PC-3 (cell line): ENCODE data around the gene DNAJC10. TPM values are rescaled to one million over a fixed set of nuclear protein-coding genes. Genes with fewer than 3 reads are reported as not detected.

ENCODE experiments used
- ATAC-seq: fragments of 200-7000 bp; cut with Tn5 transposase; 2 replicates; pipeline ENCODE4 v1.9.1; 2020; ENCODE audit warnings: mild to moderate bottlenecking, moderate library complexity
- BruUV-seq: library from RNA; stranded (reverse); fragments of 400-500 nt; replicated peaks from 2 replicates; lab custom pipeline; 2021; lab: Mats Ljungman, UMichigan
- CTCF ChIA-PET: fragments of 300-600 bp; sonication (Branson Sonifier 250); formaldehyde crosslinking; loops from one replicate; lab custom pipeline; 2022; ENCODE audit warnings: antibody characterized with exemption; lab: Charles Lee
- POLR2A ChIA-PET: fragments of 300-600 bp; sonication (Branson Sonifier 250); formaldehyde crosslinking; loops from one replicate; lab custom pipeline; 2022; ENCODE audit warnings: antibody characterized with exemption; ENCODE audit not compliant: unreplicated experiment; lab: Charles Lee
- DNase-seq: peaks from one replicate; pipeline ENCODE4 v3.0.0-alpha.2; 2015
- H2AFZ ChIP-seq: fragments of 300-600 bp; sonication (generic); 2 replicates; pipeline ENCODE4 v1.6.0; 2016; ENCODE audit warnings: antibody characterized with exemption, low read length
- H3F3A ChIP-seq: fragments of 300-600 bp; sonication (generic); one replicate; pipeline ENCODE4 v1.6.0; 2017; ENCODE audit warnings: antibody characterized with exemption, low read length, control low read depth, mild to moderate bottlenecking; ENCODE audit not compliant: unreplicated experiment
- H3K27ac ChIP-seq: fragments of 300-600 bp; sonication (generic); 2 replicates; pipeline ENCODE4 v1.5.1; 2016; ENCODE audit warnings: mild to moderate bottlenecking, low read length
- H3K27me3 ChIP-seq: fragments of 300-600 bp; sonication (generic); 2 replicates; pipeline ENCODE4 v1.6.1; 2016; ENCODE audit warnings: low read length, mixed read lengths
- H3K36me3 ChIP-seq: fragments of 300-600 bp; sonication (generic); 2 replicates; pipeline ENCODE4 v1.6.1; 2016; ENCODE audit warnings: low read depth, mixed run types, low read length, mixed read lengths
- H3K4me1 ChIP-seq: fragments of 300-600 bp; sonication (generic); 2 replicates; pipeline ENCODE4 v1.5.1; 2016; ENCODE audit warnings: low read length; ENCODE audit not compliant: insufficient read depth
- H3K4me2 ChIP-seq: fragments of 300-600 bp; sonication (generic); 2 replicates; pipeline ENCODE4 v1.6.0; 2016; ENCODE audit warnings: low read length
- H3K4me3 ChIP-seq: fragments of 300-600 bp; sonication (generic); 2 replicates; pipeline ENCODE4 v1.5.1; 2016; ENCODE audit warnings: mild to moderate bottlenecking, low read length, mixed read lengths
- H3K79me2 ChIP-seq: fragments of 300-600 bp; sonication (generic); 2 replicates; pipeline ENCODE4 v1.6.1; 2017; ENCODE audit warnings: low read length, mixed read lengths
- H3K9ac ChIP-seq: fragments of 300-600 bp; sonication (generic); 2 replicates; pipeline ENCODE4 v1.6.0; 2016; ENCODE audit warnings: mild to moderate bottlenecking, low read length
- H3K9me2 ChIP-seq: fragments of 300-600 bp; sonication (generic); replicated peaks from 2 replicates; pipeline ENCODE4 v1.6.1; 2016; ENCODE audit warnings: mixed run types, low read length, mixed read lengths
- H3K9me3 ChIP-seq: fragments of 300-600 bp; sonication (generic); 2 replicates; pipeline ENCODE4 v1.6.1; 2016; ENCODE audit warnings: low read length, mixed read lengths
- H4K20me1 ChIP-seq: fragments of 300-600 bp; sonication (generic); 2 replicates; pipeline ENCODE4 v1.6.1; 2016; ENCODE audit warnings: low read length, mixed read lengths
- EZH2 ChIP-seq: fragments of 300-600 bp; sonication (generic); IDR thresholded peaks from one replicate; pipeline ENCODE4 v1.6.1; 2017; ENCODE audit warnings: antibody characterized with exemption, mild to moderate bottlenecking, low read length; ENCODE audit not compliant: unreplicated experiment
- EZH2phosphoT487 ChIP-seq: fragments of 300-600 bp; sonication (generic); IDR thresholded peaks from 2 replicates; pipeline ENCODE4 v1.6.1; 2018; ENCODE audit warnings: mild to moderate bottlenecking, antibody characterized with exemption, low read length, borderline replicate concordance
- intact Hi-C: fragments of 100-400 bp; cut with micrococcal nuclease; formaldehyde crosslinking; loops from 2 replicates; pipeline ENCODE4 v1.9.0; 2023
- total RNA-seq: library from RNA; depleted of rRNA; stranded (reverse); fragments of >200 nt; gene quantifications from 2 replicates; pipeline ENCODE4 v1.2.3, GENCODE V29; 2014
- TF ChIP-seq, protein P1 (sequence below): fragments of 300-600 bp; sonication (generic); conservative IDR thresholded peaks from 2 replicates; pipeline ENCODE4 v1.5.1; 2017; ENCODE audit warnings: antibody characterized with exemption, low read depth, mild to moderate bottlenecking, low read length

DNAJC10 gene
- total RNA-seq, 1 experiment from 2014 or later: 62.9 TPM

- ATAC-seq: no peak
- no peak for DNase-seq
- no peak overlapping the region for H3K4me2 ChIP-seq
- ChIA-PET CTCF (no interaction called here), POLR2A (no interaction called here)
- BruUV-seq: no TSS peak
- no peak overlapping the region for H3K4me3 ChIP-seq
- H3K9me2 ChIP-seq: no peaks in the 10 kb centered on the region
- no peaks in the 10 kb centered on the region for H4K20me1 ChIP-seq
- peaks cover 28% of the 10 kb centered on the region; the same call in 1 of the 2 replicates for H3K27me3 ChIP-seq
- H2AFZ ChIP-seq: no peak overlapping the region
- no peaks in the 10 kb centered on the region for H3F3A ChIP-seq
- TF ChIP-seq EZH2phosphoT487: no peak
- TF ChIP-seq, protein P1, sequence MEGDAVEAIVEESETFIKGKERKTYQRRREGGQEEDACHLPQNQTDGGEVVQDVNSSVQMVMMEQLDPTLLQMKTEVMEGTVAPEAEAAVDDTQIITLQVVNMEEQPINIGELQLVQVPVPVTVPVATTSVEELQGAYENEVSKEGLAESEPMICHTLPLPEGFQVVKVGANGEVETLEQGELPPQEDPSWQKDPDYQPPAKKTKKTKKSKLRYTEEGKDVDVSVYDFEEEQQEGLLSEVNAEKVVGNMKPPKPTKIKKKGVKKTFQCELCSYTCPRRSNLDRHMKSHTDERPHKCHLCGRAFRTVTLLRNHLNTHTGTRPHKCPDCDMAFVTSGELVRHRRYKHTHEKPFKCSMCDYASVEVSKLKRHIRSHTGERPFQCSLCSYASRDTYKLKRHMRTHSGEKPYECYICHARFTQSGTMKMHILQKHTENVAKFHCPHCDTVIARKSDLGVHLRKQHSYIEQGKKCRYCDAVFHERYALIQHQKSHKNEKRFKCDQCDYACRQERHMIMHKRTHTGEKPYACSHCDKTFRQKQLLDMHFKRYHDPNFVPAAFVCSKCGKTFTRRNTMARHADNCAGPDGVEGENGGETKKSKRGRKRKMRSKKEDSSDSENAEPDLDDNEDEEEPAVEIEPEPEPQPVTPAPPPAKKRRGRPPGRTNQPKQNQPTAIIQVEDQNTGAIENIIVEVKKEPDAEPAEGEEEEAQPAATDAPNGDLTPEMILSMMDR: no peak
- intact Hi-C loops: no loop called here
- H3K4me1 ChIP-seq: no peaks in the 10 kb centered on the region
- no peaks in the 10 kb centered on the region for H3K79me2 ChIP-seq
- no peaks in the 10 kb centered on the region for H3K9me3 ChIP-seq
- H3K9ac ChIP-seq: no peak overlapping the region
- H3K36me3 ChIP-seq: no peaks in the 10 kb centered on the region
- H3K27ac ChIP-seq: no peak overlapping the region
These were observed 115.0 kb downstream of the DNAJC10 start for GRCh38 chr2:182831101-182831500.

GRCh38 chr2:182831921-182832320 is 115.9 kb downstream of the DNAJC10 start:
- ChIA-PET CTCF (no interaction called here), POLR2A (no interaction called here)
- no peaks in the 10 kb centered on the region for H3K9me2 ChIP-seq
- no peak overlapping the region for H3K4me2 ChIP-seq
- DNase-seq: no peak
- BruUV-seq: no TSS peak
- intact Hi-C loops: no loop called here
- no peak for ATAC-seq
- TF ChIP-seq, protein P1: no peak
- TF ChIP-seq EZH2 (no peak), EZH2phosphoT487 (no peak)
- no peak overlapping the region for H2AFZ ChIP-seq
- H3K27me3 ChIP-seq: peaks cover 29% of the 10 kb centered on the region
- no peaks in the 10 kb centered on the region for H3K4me1 ChIP-seq
- H3K36me3 ChIP-seq: no peaks in the 10 kb centered on the region
- H3K79me2 ChIP-seq: no peaks in the 10 kb centered on the region
- H3K4me3 ChIP-seq: no peak overlapping the region
- H3K9ac ChIP-seq: no peak overlapping the region
- H4K20me1 ChIP-seq: no peaks in the 10 kb centered on the region
- H3K27ac ChIP-seq: no peak overlapping the region
- no peaks in the 10 kb centered on the region for H3F3A ChIP-seq
- H3K9me3 ChIP-seq: no peaks in the 10 kb centered on the region

DNA sequence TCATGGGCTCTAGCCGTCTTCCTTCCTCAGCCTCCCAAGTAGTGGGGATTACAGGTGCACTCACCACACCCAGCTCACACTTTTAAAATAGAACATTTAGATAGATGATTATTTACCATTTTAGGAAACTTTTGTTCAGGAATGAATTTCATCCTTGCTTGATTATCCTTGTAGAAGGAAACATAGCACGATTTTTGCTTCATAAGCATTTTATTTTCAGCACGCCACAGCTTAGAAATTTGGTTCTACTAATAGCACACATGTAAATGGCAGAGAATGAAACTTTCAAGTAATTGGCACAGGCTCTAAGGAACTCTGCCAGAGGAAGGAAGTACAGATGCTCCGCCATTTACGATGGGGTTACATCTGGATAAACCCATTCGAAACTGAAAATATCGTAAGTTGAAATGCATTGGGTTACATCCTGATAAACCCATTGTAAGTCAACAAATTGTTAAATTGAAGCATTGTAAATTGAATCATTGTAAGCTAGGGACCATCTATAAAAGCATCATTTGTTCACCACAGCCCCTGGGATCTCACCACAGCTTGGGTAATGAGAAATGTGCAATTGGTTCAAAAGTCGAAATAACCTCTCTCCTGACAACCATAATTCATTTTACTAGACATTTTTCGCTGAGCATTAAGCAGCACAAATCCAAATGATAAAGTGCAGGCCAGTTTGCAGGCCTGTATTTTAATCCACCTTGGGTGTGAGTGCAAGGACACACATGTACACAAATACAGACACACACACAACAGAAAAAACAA is 117.2 kb downstream of the DNAJC10 start:
- no peaks in the 10 kb centered on the region for H3F3A ChIP-seq
- no peak overlapping the region for H3K27ac ChIP-seq
- H3K4me3 ChIP-seq: no peak overlapping the region
- H3K27me3 ChIP-seq: peaks cover 41% of the 10 kb centered on the region
- no peak overlapping the region for H3K9ac ChIP-seq
- no peaks in the 10 kb centered on the region for H4K20me1 ChIP-seq
- no peak overlapping the region for H3K4me2 ChIP-seq
- no peaks in the 10 kb centered on the region for H3K9me2 ChIP-seq
- POLR2A ChIA-PET: no interaction called here
- H3K4me1 ChIP-seq: no peaks in the 10 kb centered on the region
- no peaks in the 10 kb centered on the region for H3K9me3 ChIP-seq
- BruUV-seq: no TSS peak
- H3K36me3 ChIP-seq: no peaks in the 10 kb centered on the region
- CTCF ChIA-PET: no interaction called here
- intact Hi-C loops: no loop called here
- no peak overlapping the region for H2AFZ ChIP-seq
- DNase-seq (no peak), ATAC-seq (no peak)
- TF ChIP-seq EZH2 (no peak), EZH2phosphoT487 (no peak)
- TF ChIP-seq, protein P1: no peak
- H3K79me2 ChIP-seq: no peaks in the 10 kb centered on the region
